ENCODE results near the gene TRRAP. TPM values are rescaled to one million over a fixed set of nuclear protein-coding genes. Genes with fewer than 3 reads are reported as not detected.

TRRAP gene
- total RNA-seq = 13.1 and 14.1 TPM in 2 replicates

GRCh38 chr7:98878365-98879197 is at the start of gene TRRAP:
Gene TRRAP (plus strand): TSS chr7:98878532. CDS start chr7:98881151, 2,619 bp downstream.

GRCh38 chr7:98869597-98870120 is 8.7 kb upstream of the TRRAP start, which contains the start of gene TMEM130:
Gene TMEM130 (minus strand): TSS chr7:98870014. CDS start chr7:98869861, 153 bp downstream.

Other genes with a start within 250 kb of the TRRAP start
- 0.15 and 0.17 TPM in 2 replicates for gene TMEM130, start 8.5 kb upstream of the TRRAP start, total RNA-seq

Data from bronchus fibroblast of lung (primary cell).